SIG-M5 treated with dmso at 0.1 percent for 504 hours (cell line): Measurements from ENCODE around the gene CXCR4.
A peak's percentile ranks its signal among the peaks of the same experiment; 100 is the strongest.

Experiments used
- DNase-seq: peaks from one replicate; lab custom pipeline; 2025; ENCODE audit not compliant: unreplicated experiment; lab: John Stamatoyannopoulos, UW

Gene CXCR4

GRCh38 chr2:136117909-136118818 is at the start of gene CXCR4:
CXCR4 (minus strand) TSS chr2:136118149; CDS start chr2:136118060, 89 bp downstream.
- peak; percentile 70 for DNase-seq

- no peak for DNase-seq
These were observed 46.4 kb upstream of the CXCR4 start for GRCh38 chr2:136164280-136164776.

GRCh38 chr2:136162438-136162837 is 44.5 kb upstream of the CXCR4 start:
- no peak for DNase-seq

GRCh38 chr2:136156411-136156810 is 38.5 kb upstream of the CXCR4 start:
- DNase-seq = no peak

GRCh38 chr2:136154384-136154783 is 36.4 kb upstream of the CXCR4 start:
- no peak for DNase-seq

- DNase-seq = peak; percentile 42
These were observed 33.3 kb upstream of the CXCR4 start for GRCh38 chr2:136151021-136151971.

GRCh38 chr2:136149011-136149410 is 31.1 kb upstream of the CXCR4 start:
- DNase-seq = no peak

- DNase-seq = no peak
These were observed 28.6 kb upstream of the CXCR4 start for GRCh38 chr2:136146564-136146963.

- no peak for DNase-seq
These were observed 25.9 kb upstream of the CXCR4 start for GRCh38 chr2:136143603-136144451.

GRCh38 chr2:136141510-136142149 is 23.7 kb upstream of the CXCR4 start:
- peak; percentile 16 for DNase-seq

- no peak for DNase-seq
These were observed 21.7 kb upstream of the CXCR4 start for GRCh38 chr2:136139631-136140030.

- no peak for DNase-seq
These were observed 20.0 kb upstream of the CXCR4 start for GRCh38 chr2:136137982-136138381.

GRCh38 chr2:136136931-136137330 is 19.0 kb upstream of the CXCR4 start:
- peak; percentile 57 for DNase-seq

GRCh38 chr2:136135921-136136906 is 18.3 kb upstream of the CXCR4 start:
- peak; percentile 100 for DNase-seq

GRCh38 chr2:136135462-136135861 is 17.5 kb upstream of the CXCR4 start:
- no peak for DNase-seq

- DNase-seq = peak; percentile 35
These were observed 16.2 kb upstream of the CXCR4 start for GRCh38 chr2:136134126-136134525.

- no peak for DNase-seq
These were observed 15.6 kb upstream of the CXCR4 start for GRCh38 chr2:136133586-136133985.

GRCh38 chr2:136133176-136133575 is 15.2 kb upstream of the CXCR4 start:
- DNase-seq = no peak

GRCh38 chr2:136132825-136133155 is 14.8 kb upstream of the CXCR4 start:
- no peak for DNase-seq
